HEK293 (cell line): ENCODE measurements around the gene COQ8A.

Source experiments
- CTCF ChIA-PET: fragments of 350-600 bp; formaldehyde crosslinking; extraction: SDS; loops from one replicate; lab custom pipeline; 2021; ENCODE audit warnings: antibody characterized with exemption; lab: Yijun Ruan, JAX
- POLR2A ChIA-PET: fragments of 300-600 bp; formaldehyde crosslinking; extraction: SDS; loops from one replicate; lab custom pipeline; 2020; ENCODE audit warnings: antibody characterized with exemption, inconsistent platforms; lab: Yijun Ruan, JAX
- H3K27ac ChIP-seq: fragments of 200-500 bp; sonication (Bioruptor generic); 2 replicates; pipeline ENCODE4 v1.5.1; 2014; ENCODE audit warnings: low read depth, low read length, control low read depth, inconsistent platforms; ENCODE audit errors: extremely low read depth
- H3K36me3 ChIP-seq, 2 experiments: fragments of 200-500 bp in 1 of 2; sonication (Bioruptor generic) in 1 of 2; 1 replicate in 1 of 2; 2 replicates in 1 of 2; pipeline ENCODE4 v1.5.1; 2014 to 2017; ENCODE audit warnings: inconsistent platforms in 2 of 2, low read length in 2 of 2; ENCODE audit not compliant: control insufficient read depth in 2 of 2, insufficient read depth in 1 of 2
- H3K4me1 ChIP-seq: fragments of 200-500 bp; sonication (Bioruptor generic); 2 replicates; pipeline ENCODE4 v1.5.1; 2014; ENCODE audit warnings: mild to moderate bottlenecking, low read length, inconsistent platforms; ENCODE audit not compliant: control insufficient read depth, insufficient read depth
- H3K4me3 ChIP-seq: 2 replicates; pipeline ENCODE4 v1.5.1; 2011; ENCODE audit warnings: low read depth, mild to moderate bottlenecking, control low read depth, low read length, moderate library complexity
- H3K9me3 ChIP-seq: fragments of 200-500 bp; sonication (Bioruptor generic); 2 replicates; pipeline ENCODE4 v1.5.1; 2014; ENCODE audit warnings: low read depth, low read length, inconsistent platforms; ENCODE audit not compliant: control insufficient read depth, insufficient read depth
- BCL6B ChIP-seq: fragments of 450-650 bp; formaldehyde crosslinking; IDR thresholded peaks from 2 replicates; pipeline ENCODE4 v1.5.1; 2017; ENCODE audit warnings: missing biosample characterization, missing genetic modification characterization
- KLF16 ChIP-seq: fragments of 450-650 bp; formaldehyde crosslinking; IDR thresholded peaks from 2 replicates; pipeline ENCODE4 v1.5.1; 2017; ENCODE audit warnings: missing biosample characterization, missing genetic modification characterization
- KLF7 ChIP-seq: fragments of 450-650 bp; formaldehyde crosslinking; IDR thresholded peaks from 2 replicates; pipeline ENCODE4 v1.5.1; 2016; ENCODE audit warnings: missing biosample characterization, missing genetic modification characterization, borderline replicate concordance
- KLF8 ChIP-seq: fragments of 450-650 bp; formaldehyde crosslinking; IDR thresholded peaks from 2 replicates; pipeline ENCODE4 v1.5.1; 2016; ENCODE audit warnings: missing biosample characterization, missing genetic modification characterization
- PBX3 ChIP-seq: sonication (generic); formaldehyde crosslinking; IDR thresholded peaks from 2 replicates; pipeline ENCODE4 v1.8.1; 2022; ENCODE audit warnings: mild to moderate bottlenecking, moderate library complexity, missing genetic modification reagents
- PRDM6 ChIP-seq: fragments of 450-650 bp; formaldehyde crosslinking; IDR thresholded peaks from 2 replicates; pipeline ENCODE4 v1.5.1; 2017; ENCODE audit warnings: missing biosample characterization, missing genetic modification characterization
- REST ChIP-seq: fragments of 450-650 bp; formaldehyde crosslinking; IDR thresholded peaks from 2 replicates; pipeline ENCODE4 v1.5.1; 2016; ENCODE audit warnings: missing biosample characterization, missing genetic modification characterization
- ZBTB7A ChIP-seq: fragments of 450-650 bp; formaldehyde crosslinking; IDR thresholded peaks from 2 replicates; pipeline ENCODE4 v1.5.1; 2016; ENCODE audit warnings: low read depth, missing biosample characterization, missing genetic modification characterization
- ZNF10 ChIP-seq: fragments of 450-650 bp; formaldehyde crosslinking; IDR thresholded peaks from 2 replicates; pipeline ENCODE4 v1.5.1; 2017; ENCODE audit warnings: missing biosample characterization, missing genetic modification characterization
- ZNF214 ChIP-seq: fragments of 450-650 bp; formaldehyde crosslinking; IDR thresholded peaks from 2 replicates; pipeline ENCODE4 v1.5.1; 2017; ENCODE audit warnings: missing biosample characterization, mild to moderate bottlenecking, missing genetic modification characterization, borderline replicate concordance
- ZNF324 ChIP-seq: fragments of 450-650 bp; formaldehyde crosslinking; IDR thresholded peaks from 2 replicates; pipeline ENCODE4 v1.5.1; 2016; ENCODE audit warnings: missing biosample characterization, missing genetic modification characterization
- ZNF350 ChIP-seq: fragments of 450-650 bp; formaldehyde crosslinking; IDR thresholded peaks from 2 replicates; pipeline ENCODE4 v1.5.0; 2017; ENCODE audit warnings: missing biosample characterization, mild to moderate bottlenecking, missing genetic modification characterization
- ZNF416 ChIP-seq: fragments of 450-650 bp; formaldehyde crosslinking; IDR thresholded peaks from 2 replicates; pipeline ENCODE4 v1.5.1; 2016; ENCODE audit warnings: missing biosample characterization, missing genetic modification characterization
- ZNF426 ChIP-seq: fragments of 450-650 bp; formaldehyde crosslinking; IDR thresholded peaks from 2 replicates; pipeline ENCODE4 v1.5.1; 2017; ENCODE audit warnings: missing biosample characterization, missing genetic modification characterization, mild to moderate bottlenecking, inconsistent platforms, moderate library complexity
- ZNF513 ChIP-seq: fragments of 450-650 bp; IDR thresholded peaks from 2 replicates; pipeline ENCODE4 v1.5.1; 2018; ENCODE audit warnings: missing biosample characterization, missing genetic modification characterization
- ZNF571 ChIP-seq: fragments of 450-650 bp; formaldehyde crosslinking; IDR thresholded peaks from 2 replicates; pipeline ENCODE4 v1.5.0; 2017; ENCODE audit warnings: missing biosample characterization, missing genetic modification characterization
- ZNF621 ChIP-seq: fragments of 450-650 bp; formaldehyde crosslinking; IDR thresholded peaks from 2 replicates; pipeline ENCODE4 v1.5.1; 2017; ENCODE audit warnings: missing biosample characterization, missing genetic modification characterization
- ZNF692 ChIP-seq: fragments of 450-650 bp; formaldehyde crosslinking; IDR thresholded peaks from 2 replicates; pipeline ENCODE4 v1.5.1; 2016; ENCODE audit warnings: missing biosample characterization, missing genetic modification characterization
- ZNF776 ChIP-seq: fragments of 450-650 bp; formaldehyde crosslinking; IDR thresholded peaks from 2 replicates; pipeline ENCODE4 v1.5.0; 2017; ENCODE audit warnings: missing biosample characterization, missing genetic modification characterization, borderline replicate concordance
- ZNF777 ChIP-seq: fragments of 450-650 bp; formaldehyde crosslinking; IDR thresholded peaks from 2 replicates; pipeline ENCODE4 v1.5.1; 2017; ENCODE audit warnings: missing biosample characterization, missing genetic modification characterization, borderline replicate concordance
- ZNF792 ChIP-seq: fragments of 450-650 bp; formaldehyde crosslinking; IDR thresholded peaks from 2 replicates; pipeline ENCODE4 v1.5.1; 2016; ENCODE audit warnings: missing biosample characterization, missing genetic modification characterization
- ZNF830 ChIP-seq: fragments of 450-650 bp; IDR thresholded peaks from 2 replicates; pipeline ENCODE4 v1.5.0; 2018; ENCODE audit warnings: missing biosample characterization, missing genetic modification characterization, low read depth, mild to moderate bottlenecking, moderate library complexity
- ZNF843 ChIP-seq: fragments of 450-650 bp; formaldehyde crosslinking; IDR thresholded peaks from 2 replicates; pipeline ENCODE4 v1.5.1; 2016; ENCODE audit warnings: missing biosample characterization, missing genetic modification characterization

Gene COQ8A

GRCh38 chr1:226894826-226895225 is 45.3 kb upstream of the COQ8A start:
- CTCF ChIA-PET: interaction anchor here (0.7 to 1.0 kb wide), 2 partner anchors 18 to 135 kb away, joined by 3 read pairs; no protein-coding TSS in a partner anchor
- Histone ChIP-seq H3K9me3 (no peaks in the 10 kb centered on the region), H3K4me3 (no peak overlapping the region), H3K4me1 (no peaks in the 10 kb centered on the region), H3K27ac (no peak overlapping the region), H3K36me3 (peaks cover 13 to 88% of the 10 kb centered on the region in 2 experiments; a peak in 2 of 3 replicates)
- TF ChIP-seq ZNF621 (tag by site-specific recombination): no peak
- no peak for TF ChIP-seq ZNF830 (tag by site-specific recombination)
- no peak for TF ChIP-seq KLF8 (tag by site-specific recombination)
- no peak for TF ChIP-seq ZNF350 (tag by site-specific recombination)
- TF ChIP-seq ZNF513: no peak
- TF ChIP-seq ZBTB7A (tag by site-specific recombination): no peak
- no peak for TF ChIP-seq ZNF10 (tag by site-specific recombination)
- no peak for TF ChIP-seq ZNF792 (tag by site-specific recombination)
- no peak for TF ChIP-seq ZNF692 (tag by site-specific recombination)
- TF ChIP-seq ZNF777 (tag by site-specific recombination): no peak
- TF ChIP-seq ZNF426 (tag by site-specific recombination): no peak
- TF ChIP-seq KLF16: no peak
- no peak for TF ChIP-seq REST (tag by site-specific recombination)
- TF ChIP-seq KLF7 (tag by site-specific recombination): no peak
- POLR2A ChIA-PET: no interaction called here

GRCh38 chr1:226895644-226896043 is 44.5 kb upstream of the COQ8A start:
- Histone ChIP-seq H3K4me1 (no peaks in the 10 kb centered on the region), H3K4me3 (no peak overlapping the region), H3K36me3 (peaks cover 13 to 88% of the 10 kb centered on the region in 2 experiments; a peak in 2 of 3 replicates), H3K9me3 (no peaks in the 10 kb centered on the region), H3K27ac (no peak overlapping the region)
- CTCF ChIA-PET: interaction anchor here (0.6 to 1.0 kb wide), 2 partner anchors 12 to 13 kb away, joined by 3 read pairs; no protein-coding TSS in a partner anchor
- POLR2A ChIA-PET: no interaction called here
- TF ChIP-seq ZNF843 (tag by site-specific recombination): no peak
- no peak for TF ChIP-seq ZNF776
- no peak for TF ChIP-seq ZNF214 (tag by site-specific recombination)
- no peak for TF ChIP-seq ZNF10 (tag by site-specific recombination)
- no peak for TF ChIP-seq PBX3
- TF ChIP-seq BCL6B (tag by site-specific recombination): no peak
- TF ChIP-seq PRDM6: no peak
- no peak for TF ChIP-seq ZNF571 (tag by site-specific recombination)
- no peak for TF ChIP-seq ZNF324 (tag by site-specific recombination)
- no peak for TF ChIP-seq ZNF416
